ENCODE results near the gene RFX8.
"Not testable (repeated sequence)": the region's sequence is repeated elsewhere in the genome, so short reads cannot be mapped to it uniquely, and the experiment has no call there.

The RFX8 gene

DNA sequence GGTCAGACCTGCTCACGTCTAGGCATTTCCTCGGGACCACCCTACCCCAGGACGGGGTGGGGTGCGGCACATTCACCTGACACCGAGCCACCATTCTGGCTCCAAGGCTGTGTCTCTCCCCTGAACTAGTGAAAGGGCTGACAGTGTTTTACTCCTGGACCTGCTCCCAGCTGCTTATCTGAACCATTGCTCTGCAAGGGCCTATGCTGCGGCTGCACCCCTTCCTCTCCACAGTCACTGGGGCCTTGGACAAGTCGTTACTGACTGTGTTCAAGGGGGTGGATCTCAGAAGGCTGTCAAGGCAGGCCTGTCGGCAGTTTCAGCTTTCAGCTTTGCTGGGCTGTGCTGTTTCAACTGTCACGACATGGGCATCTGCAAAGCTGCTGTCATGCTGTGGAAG lies 99.3 kb downstream of the RFX8 start:
- no peak for DNase-seq

DNA sequence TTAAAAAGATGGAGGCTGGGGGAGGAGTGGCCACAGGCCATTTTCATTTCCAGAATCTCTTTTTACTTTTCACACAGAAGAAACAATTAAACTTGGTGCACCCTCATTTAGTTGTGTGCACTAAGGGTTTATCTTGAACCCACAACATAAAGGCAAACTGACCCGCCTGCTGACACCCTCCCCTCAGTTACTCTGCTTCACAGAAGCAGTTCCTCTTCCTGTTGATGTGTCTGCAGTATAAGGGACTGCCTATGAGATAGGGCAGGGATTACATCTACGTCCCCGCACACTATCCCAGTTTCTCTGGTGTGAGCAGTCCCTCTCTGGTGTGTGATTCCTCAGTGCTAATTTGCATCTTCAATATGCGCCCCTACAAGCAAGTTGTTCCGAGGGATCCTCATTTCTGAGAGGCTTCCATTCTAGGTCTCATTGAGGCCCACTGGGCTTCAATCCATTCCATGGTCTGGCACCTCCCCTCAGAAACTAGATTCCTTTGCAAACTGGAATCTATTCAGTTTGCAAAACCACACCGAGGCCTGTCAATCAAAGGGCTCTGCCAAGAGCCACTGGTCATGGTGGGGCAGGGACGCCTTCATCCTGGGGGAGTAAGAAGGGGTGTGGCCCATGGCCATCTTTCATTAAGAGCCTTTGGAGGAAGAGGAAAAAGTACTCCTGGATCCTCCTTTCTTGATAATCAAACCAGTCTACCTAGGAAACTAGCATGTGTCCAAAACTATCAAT lies 99.9 kb downstream of the RFX8 start:
- no peak for DNase-seq

DNA sequence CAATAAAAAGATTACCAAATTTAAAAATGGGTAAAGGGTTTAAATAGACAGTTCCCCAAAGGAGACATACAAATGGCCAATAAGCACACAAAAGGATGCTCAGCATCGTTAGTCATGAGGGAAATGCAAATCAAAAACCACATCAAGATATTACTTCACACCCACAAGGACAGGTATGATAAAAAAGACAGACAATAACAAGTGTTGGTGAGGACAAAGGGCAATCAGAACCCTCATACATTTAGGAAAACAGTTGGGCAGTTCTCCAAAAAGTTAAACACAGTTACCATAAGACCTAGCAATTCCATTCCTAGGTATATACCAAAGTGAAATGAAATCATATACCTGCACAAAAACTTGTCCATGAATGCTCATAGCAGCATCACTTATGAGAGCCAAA lies 102.1 kb downstream of the RFX8 start:
- DNase-seq: no peak

DNA sequence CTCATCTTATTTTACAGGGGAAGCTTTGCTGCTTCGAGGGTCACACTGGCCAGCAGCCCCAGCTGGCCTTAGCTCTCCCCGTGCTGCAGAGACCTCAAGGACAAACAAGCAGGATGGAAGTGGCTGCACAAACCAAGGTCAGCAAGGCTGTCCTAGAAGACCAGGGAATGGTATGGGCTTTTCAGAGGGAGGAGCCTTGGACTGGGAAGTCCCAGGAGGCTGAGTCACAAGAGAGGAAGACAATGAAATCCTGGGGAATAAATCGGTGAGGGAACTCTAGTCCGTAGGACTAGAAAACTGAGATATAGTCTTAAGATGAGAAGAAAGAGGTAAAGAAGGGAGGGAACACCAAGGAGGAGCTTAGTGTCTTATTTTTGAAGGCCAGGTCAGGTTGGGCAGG lies 103.3 kb downstream of the RFX8 start:
- DNase-seq: no peak

DNA sequence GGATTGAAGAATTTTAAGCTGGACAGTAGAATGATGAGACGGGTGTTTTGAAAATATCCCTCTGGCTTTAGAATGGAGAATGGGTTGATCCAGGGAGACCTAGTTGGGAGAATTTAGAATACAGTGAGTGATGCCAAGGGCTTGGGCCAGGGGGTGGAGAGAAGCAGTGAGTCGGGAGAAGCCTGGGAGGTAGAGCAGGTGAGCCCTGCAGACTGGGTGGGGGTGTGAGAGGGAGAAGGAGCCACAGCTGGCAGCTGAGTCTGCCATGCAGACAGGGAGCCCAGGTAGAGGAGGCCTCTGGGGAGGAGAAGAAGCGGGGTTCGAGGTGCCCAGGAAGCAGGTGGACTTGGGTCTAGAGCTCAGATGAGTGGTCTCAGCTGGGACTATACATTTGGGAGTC lies 105.8 kb downstream of the RFX8 start:
- DNase-seq: no peak

DNA sequence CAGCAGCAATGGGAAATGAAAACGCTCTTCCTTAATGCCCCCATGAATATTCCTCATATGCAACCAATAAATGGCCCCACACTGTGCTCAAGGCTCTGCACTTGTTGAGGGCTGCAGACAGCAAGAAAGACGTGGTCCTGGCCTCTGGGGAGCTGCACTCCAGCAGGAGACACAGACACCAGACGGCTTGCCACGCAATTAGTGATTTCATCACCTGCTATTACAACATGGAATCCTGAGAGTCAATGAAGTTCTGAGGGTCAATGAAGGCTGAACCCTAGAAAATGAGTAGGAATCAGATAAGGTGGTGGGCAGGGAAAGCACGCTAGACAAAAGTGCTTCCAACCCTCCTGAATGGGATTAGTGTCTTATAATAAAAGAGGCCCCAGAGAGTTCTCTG lies 106.5 kb downstream of the RFX8 start:
- DNase-seq: no peak

- no peak for DNase-seq
Measured at GRCh38 chr2:101367508-101367907, 107.4 kb downstream of the RFX8 start.

DNA sequence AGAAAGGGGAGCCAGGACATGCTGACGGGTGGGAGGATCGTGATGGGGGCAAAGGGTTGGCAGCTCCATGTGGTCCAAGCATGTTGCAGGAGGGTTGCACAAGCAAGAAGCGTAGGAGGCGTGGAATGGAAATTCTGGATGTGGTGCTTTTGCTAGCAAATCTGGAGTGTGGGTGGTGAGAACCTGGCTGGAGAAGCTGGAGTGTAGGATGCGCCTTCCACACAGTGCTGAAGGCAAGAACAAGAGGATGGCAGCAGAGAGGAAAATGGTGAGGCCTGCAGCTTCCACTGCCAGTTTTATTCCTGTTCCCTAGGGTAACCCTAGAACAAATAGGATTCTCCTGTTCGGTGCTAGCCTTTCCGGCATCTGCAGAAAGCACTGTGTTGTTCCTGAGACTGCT lies 110.0 kb downstream of the RFX8 start:
- DNase-seq: no peak

GRCh38 chr2:101362777-101363176 lies 112.1 kb downstream of the RFX8 start:
- no peak for DNase-seq

- DNase-seq: no peak
Measured at GRCh38 chr2:101362316-101362715, 112.6 kb downstream of the RFX8 start.

DNA sequence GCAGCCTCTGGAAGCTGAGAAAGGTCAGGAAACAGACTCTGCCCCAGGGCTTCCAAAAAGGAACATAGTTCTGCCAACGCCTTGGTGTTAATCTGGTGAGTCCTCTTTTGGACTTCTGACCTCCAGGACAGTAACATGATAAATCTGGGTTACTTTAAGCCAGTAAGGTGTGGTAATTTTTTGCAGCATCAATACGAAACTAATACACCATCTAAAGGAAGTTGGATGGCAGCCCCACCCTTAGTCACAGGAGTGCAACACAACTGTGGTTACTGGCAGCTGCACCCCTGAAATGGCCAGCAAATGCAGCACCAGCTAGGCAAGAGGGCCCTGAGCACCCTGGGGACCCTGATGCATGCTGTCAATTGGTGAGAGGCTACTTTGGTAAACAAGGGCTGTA lies 113.4 kb downstream of the RFX8 start:
- DNase-seq: no peak

GRCh38 chr2:101361121-101361520 lies 113.8 kb downstream of the RFX8 start:
- DNase-seq: no peak

GRCh38 chr2:101360232-101360631 lies 114.7 kb downstream of the RFX8 start:
- DNase-seq: no peak

GRCh38 chr2:101359410-101359954 lies 115.4 kb downstream of the RFX8 start:
- no peak for DNase-seq

GRCh38 chr2:101357376-101357775 lies 117.5 kb downstream of the RFX8 start:
- DNase-seq: no peak

DNA sequence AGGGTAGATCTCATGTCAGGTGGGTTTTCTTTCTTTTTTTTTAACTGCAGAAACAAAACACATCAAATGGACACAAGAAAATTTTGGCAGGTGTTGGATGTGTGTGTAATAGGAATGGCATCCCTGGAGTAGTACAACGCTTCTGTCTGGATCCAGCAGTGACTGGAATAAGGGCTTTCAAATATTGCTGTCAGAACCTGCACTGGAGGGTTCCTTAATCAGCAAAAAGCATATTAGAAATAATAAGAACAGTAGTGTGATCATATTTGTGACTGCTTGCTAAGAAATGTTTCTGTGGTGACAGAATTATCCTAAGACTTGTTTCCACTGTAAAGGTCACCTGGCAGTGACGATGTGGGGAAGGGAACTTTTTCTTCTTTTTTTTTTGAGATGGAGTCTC lies 118.4 kb downstream of the RFX8 start:
- DNase-seq: no peak

DNA sequence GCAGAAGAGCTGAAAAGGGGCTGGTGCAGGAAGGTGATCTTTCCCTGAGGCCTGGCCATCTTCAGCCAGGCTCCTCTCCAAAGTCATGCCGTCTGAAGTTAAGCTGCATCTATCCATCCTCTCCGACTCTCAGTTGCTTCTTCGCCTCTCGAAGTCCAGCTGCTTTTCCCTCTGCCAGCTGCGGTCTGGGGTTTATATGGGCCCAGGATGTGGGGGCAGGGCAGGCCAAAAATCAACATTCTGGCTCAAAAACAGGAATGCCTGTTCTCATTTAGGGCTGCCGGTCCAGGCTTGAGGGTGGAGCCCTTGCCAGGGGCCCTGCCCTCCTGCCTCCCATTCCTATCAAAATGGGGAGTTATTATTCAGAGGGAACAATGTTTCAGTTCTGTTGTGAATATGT lies 118.9 kb downstream of the RFX8 start:
- no peak for DNase-seq

DNA sequence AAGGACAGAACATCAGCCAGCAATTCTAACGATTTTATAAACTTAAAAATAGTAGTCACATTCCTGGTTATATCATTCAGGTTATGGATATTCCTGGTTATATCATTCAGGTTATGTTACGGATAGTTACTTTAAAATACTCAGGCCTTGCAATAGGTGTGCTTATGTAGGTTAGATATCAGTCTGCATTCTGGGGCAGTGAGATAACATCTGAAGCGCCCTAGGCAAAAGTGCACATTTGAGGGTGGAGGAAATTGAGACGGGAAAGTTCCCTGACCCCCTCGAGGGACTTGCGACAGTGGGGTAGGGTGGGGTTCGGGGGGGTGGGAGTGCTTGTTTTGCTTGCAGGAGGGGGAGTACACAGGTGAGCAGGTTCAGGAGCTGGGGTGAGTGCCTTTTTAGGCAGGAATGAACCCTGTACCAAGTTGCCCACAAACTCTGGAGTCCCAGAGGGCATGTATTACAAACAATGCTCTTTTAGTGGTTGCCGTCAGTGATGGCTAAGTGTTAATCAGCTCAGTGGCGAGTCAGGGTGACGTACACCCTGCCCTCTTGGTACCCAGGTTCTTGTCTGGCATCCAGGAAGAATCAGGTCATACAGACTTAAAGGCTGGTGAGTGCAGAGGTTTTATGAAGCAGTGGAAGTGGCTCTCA lies 119.4 kb downstream of the RFX8 start:
- DNase-seq: no peak

DNA sequence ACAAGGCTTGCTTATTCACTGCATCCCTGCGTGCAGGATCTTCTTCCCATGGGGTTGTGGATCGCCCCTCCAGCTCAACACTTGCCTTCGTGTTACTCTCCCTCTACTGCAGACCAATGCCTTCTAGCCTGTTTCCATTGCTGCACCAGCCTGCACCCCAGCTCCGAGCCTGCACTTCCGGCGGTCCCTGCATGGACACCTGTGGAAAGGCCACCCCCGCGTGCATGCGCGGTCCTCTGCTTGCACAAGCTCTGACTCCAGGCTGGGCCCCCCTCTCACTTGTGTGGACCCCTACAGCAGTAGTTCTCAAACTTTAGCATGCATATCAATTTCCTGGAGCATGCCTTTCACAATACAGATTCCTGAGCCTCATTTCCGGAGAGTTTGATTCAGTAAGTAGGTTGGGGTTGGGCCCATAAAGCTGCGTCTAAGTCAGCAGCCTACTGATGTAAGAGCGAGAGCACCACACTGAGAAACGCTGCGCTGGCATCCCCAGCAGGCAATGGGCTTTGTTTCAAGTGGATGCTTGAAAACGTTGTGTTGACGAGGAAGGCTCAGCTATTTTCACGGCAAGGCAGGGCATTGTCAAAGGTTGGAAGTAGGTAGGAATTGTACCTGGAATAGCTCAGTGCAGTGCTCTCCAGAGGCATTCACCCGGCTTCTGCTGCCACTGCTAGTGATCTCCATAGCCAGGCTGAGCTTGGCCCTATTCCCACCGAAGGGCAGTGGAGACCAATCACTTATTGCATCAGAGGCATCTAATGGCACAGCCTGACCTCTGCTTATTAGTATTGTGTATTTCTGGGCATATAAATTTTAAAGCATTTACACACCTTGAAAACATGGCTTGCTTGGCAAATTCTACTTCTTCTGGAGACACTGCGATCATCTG lies 120.2 kb downstream of the RFX8 start:
- no peak for DNase-seq

- not testable (repeated sequence) for DNase-seq
Measured at GRCh38 chr2:101352631-101353030, 122.3 kb downstream of the RFX8 start.

DNA sequence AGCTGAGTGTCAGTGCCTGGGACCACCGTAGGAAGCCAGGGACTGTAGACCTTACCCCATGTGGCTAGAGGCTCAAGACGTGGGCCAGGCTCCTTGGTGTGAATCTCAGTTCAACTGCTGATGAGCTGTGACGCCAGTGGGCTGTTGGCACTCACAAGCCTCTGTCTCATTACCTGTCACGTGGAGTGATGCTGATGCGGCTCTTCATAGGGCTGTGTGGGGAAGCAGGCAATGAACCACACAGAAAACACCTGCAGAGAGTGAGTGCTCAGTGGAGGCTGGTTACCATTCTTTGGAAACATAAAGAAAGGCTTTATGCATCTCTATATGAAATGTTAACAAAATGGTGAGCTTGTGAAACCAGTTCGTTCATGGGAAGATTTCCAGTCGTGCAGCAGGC lies 123.7 kb downstream of the RFX8 start:
- no peak for DNase-seq

GRCh38 chr2:101349893-101350662 lies 124.8 kb downstream of the RFX8 start:
- DNase-seq: no peak

Data from right kidney (tissue), 1 donor.